A673 (cell line): Measurements from ENCODE around the gene SH3GL3.

Experiments
- CTCF ChIP-seq: fragments of 300-800, 200-600 bp; sonication (generic); conservative IDR thresholded peaks from 2 replicates; pipeline ENCODE4 v1.5.1; 2017; ENCODE audit warnings: low read depth, mild to moderate bottlenecking, antibody characterized with exemption, low read length, moderate library complexity, mixed read lengths
- EZH2 ChIP-seq: fragments of 200-600 bp; sonication (generic); IDR thresholded peaks from 2 replicates; pipeline ENCODE4 v1.6.1; 2017; ENCODE audit warnings: borderline replicate concordance, low read depth, mild to moderate bottlenecking, mixed read lengths, antibody characterized with exemption, low read length; ENCODE audit not compliant: poor library complexity, severe bottlenecking

DNA sequence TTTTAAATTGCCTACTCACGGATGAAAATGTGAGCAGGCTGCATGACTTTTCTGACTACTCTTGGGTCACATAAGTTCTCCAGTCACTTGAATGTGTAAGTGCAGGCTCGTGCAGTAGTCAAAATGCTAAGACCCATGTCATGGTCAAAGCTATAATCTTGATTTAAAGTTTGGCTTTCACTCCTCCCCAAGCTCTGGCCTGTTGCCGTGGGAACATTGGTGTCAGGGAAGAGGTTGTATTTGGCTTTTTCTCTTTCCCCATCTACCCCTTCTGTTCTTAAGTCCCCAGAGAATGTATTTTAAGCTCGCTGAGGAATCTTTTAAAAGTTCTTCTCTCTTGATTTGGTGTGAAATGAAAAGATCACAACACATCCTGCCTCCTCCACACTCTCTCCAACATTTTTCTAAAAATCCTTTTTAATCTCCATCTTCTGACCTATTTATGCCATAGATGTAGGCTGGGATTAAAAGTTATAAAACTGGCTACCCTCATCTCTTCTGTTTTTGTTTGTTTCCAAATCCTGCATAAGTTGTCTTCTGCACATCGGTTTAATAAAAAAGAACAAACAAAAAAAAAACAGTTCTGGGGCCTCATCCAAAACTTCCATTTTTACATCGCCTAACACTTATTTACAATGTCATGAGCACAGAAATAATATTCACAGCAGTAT is 145.4 kb downstream of the SH3GL3 start:
- TF ChIP-seq CTCF: no peak
- no peak for TF ChIP-seq EZH2
